HG03045 (cell line): Measurements from ENCODE around the gene SIRT5.

Source experiments
- ATAC-seq: cut with Tn5 transposase; IDR thresholded peaks from one replicate; pipeline ENCODE4 v1.9.1; 2021; ENCODE audit warnings: mild to moderate bottlenecking, moderate library complexity; ENCODE audit not compliant: unreplicated experiment

SIRT5 gene

GRCh38 chr6:13586603-13587542, 12.5 kb downstream of the SIRT5 start:
- no peak for ATAC-seq

GRCh38 chr6:13589801-13590200, 15.4 kb downstream of the SIRT5 start:
- no peak for ATAC-seq

- ATAC-seq, result no peak
These were observed 16.3 kb downstream of the SIRT5 start for GRCh38 chr6:13590574-13591153.

GRCh38 chr6:13591205-13591921, 17.0 kb downstream of the SIRT5 start:
- no peak for ATAC-seq

GRCh38 chr6:13593103-13593502, 18.7 kb downstream of the SIRT5 start:
- no peak for ATAC-seq

- ATAC-seq, result no peak
These were observed 19.3 kb downstream of the SIRT5 start for GRCh38 chr6:13593720-13594119.

- ATAC-seq, result no peak
These were observed 22.7 kb downstream of the SIRT5 start for GRCh38 chr6:13597073-13597472.

GRCh38 chr6:13600036-13600435, 25.6 kb downstream of the SIRT5 start:
- ATAC-seq, result no peak

- no peak for ATAC-seq
These were observed 29.7 kb downstream of the SIRT5 start for GRCh38 chr6:13604135-13604534.

- no peak for ATAC-seq
These were observed 30.4 kb downstream of the SIRT5 start for GRCh38 chr6:13604546-13605416.

- ATAC-seq, result no peak
These were observed 31.2 kb downstream of the SIRT5 start for GRCh38 chr6:13605634-13606033.

- ATAC-seq, result no peak
These were observed 37.3 kb downstream of the SIRT5 start for GRCh38 chr6:13611715-13612114.

GRCh38 chr6:13613029-13613594, 38.7 kb downstream of the SIRT5 start:
- ATAC-seq, result no peak

- ATAC-seq, result peak; percentile 25
These were observed 39.9 kb downstream of the SIRT5 start for GRCh38 chr6:13614126-13614925.

- ATAC-seq, result peak; percentile 90
These were observed 40.8 kb downstream of the SIRT5 start, which contains the start of gene NOL7 for GRCh38 chr6:13614926-13615791. NOL7 (plus strand) TSS chr6:13615335; CDS start chr6:13615359, 24 bp downstream.

GRCh38 chr6:13615792-13616120, 41.4 kb downstream of the SIRT5 start:
- peak; percentile 21 for ATAC-seq

- no peak for ATAC-seq
These were observed 42.7 kb downstream of the SIRT5 start for GRCh38 chr6:13617066-13617465.

- ATAC-seq, result no peak
These were observed 50.5 kb downstream of the SIRT5 start for GRCh38 chr6:13624871-13625288.
